Measurements from ENCODE around the gene IER3.

The IER3 gene

DNA sequence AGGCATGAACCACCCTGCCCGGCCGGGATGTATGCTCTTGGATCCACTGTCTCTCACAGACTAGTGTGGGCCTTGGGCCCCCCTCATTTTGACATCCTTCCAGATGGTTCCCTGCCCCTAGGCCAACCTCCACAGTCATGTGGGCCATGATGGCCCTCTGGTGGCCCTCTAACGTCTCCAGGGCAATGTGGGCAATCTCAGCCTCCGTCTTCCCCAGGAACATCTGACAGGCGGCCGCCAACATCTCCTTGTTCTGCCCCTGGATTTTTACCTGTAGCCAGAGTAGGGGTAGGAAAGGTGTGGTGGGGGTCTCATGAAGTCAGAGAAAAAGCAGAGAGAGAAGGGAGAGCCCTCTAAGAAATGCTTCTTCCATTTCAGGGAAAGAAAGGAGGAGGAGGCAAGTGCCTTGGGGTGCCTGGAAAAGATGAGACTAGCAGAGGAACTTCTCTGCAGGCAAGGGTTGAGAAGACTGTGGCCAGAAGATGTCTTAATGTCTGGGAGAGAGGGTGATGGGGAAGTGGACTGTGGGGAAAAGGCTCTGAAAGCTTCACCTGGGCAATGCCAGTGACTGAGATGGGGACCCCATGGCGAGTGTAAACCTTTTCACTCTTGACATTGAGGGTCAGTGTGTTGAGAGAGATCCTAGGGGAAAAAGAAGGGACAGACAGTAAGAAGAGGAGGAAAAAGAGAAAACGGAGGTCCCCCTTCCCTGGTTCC is 3.1 kb downstream of the IER3 start:
- peaks cover 27 to 50% of the 10 kb centered on the region in 2 experiments; a peak in 2 of 3 replicates for H3K36me3 ChIP-seq (ENCODE audit: control insufficient read depth in 2 of 2, insufficient read depth in 1 of 2, low read length in 2 of 2)
- TF ChIP-seq, protein P1, sequence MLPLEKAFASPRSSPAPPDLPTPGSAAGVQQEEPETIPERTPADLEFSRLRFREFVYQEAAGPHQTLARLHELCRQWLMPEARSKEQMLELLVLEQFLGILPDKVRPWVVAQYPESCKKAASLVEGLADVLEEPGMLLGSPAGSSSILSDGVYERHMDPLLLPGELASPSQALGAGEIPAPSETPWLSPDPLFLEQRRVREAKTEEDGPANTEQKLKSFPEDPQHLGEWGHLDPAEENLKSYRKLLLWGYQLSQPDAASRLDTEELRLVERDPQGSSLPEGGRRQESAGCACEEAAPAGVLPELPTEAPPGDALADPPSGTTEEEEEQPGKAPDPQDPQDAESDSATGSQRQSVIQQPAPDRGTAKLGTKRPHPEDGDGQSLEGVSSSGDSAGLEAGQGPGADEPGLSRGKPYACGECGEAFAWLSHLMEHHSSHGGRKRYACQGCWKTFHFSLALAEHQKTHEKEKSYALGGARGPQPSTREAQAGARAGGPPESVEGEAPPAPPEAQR (tag by site-specific recombination; IDR thresholded peaks at IDR 0.05), result no peak
- TF ChIP-seq, protein P2, sequence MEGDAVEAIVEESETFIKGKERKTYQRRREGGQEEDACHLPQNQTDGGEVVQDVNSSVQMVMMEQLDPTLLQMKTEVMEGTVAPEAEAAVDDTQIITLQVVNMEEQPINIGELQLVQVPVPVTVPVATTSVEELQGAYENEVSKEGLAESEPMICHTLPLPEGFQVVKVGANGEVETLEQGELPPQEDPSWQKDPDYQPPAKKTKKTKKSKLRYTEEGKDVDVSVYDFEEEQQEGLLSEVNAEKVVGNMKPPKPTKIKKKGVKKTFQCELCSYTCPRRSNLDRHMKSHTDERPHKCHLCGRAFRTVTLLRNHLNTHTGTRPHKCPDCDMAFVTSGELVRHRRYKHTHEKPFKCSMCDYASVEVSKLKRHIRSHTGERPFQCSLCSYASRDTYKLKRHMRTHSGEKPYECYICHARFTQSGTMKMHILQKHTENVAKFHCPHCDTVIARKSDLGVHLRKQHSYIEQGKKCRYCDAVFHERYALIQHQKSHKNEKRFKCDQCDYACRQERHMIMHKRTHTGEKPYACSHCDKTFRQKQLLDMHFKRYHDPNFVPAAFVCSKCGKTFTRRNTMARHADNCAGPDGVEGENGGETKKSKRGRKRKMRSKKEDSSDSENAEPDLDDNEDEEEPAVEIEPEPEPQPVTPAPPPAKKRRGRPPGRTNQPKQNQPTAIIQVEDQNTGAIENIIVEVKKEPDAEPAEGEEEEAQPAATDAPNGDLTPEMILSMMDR (tag by site-specific recombination; IDR thresholded peaks at IDR 0.05), result no peak
- TF ChIP-seq ZNF138 (tag by site-specific recombination; IDR thresholded peaks at IDR 0.05; ENCODE audit: borderline replicate concordance) (no peak), ZIC2 (tag by site-specific recombination; IDR thresholded peaks at IDR 0.05) (no peak), ZNF132 (tag by site-specific recombination; IDR thresholded peaks at IDR 0.05; ENCODE audit: borderline replicate concordance) (no peak)
- POLR2A ChIA-PET, result interaction anchor here (0.7 to 4.0 kb wide), 14 partner anchors 9 to 126 kb away, joined by 3 to 84 read pairs (median 8); partner anchors contain the start of gene MDC1

DNA sequence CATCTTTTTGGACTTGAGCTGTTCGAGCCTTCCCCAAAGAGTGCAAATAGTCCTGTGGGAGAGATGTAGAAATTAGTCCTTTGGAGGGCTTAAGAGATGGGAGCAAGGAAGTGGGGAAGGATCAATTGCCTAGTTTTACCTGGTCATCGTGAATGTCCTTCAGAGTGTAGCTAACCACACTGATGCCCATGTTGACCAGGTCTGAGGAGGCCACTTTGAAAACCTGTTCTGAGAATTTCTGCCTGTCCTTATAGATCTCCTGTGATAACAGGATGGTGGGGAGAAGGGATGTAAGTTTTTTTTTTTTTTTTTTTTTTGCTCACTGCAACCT is 3.8 kb downstream of the IER3 start:
- POLR2A ChIA-PET, result interaction anchor here (0.6 to 1.9 kb wide), 6 partner anchors 9 to 58 kb away, joined by 3 to 9 read pairs (median 6); no protein-coding TSS in a partner anchor
- TF ChIP-seq, protein P3, sequence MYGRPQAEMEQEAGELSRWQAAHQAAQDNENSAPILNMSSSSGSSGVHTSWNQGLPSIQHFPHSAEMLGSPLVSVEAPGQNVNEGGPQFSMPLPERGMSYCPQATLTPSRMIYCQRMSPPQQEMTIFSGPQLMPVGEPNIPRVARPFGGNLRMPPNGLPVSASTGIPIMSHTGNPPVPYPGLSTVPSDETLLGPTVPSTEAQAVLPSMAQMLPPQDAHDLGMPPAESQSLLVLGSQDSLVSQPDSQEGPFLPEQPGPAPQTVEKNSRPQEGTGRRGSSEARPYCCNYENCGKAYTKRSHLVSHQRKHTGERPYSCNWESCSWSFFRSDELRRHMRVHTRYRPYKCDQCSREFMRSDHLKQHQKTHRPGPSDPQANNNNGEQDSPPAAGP (tag by site-specific recombination; IDR thresholded peaks at IDR 0.05), result no peak
- TF ChIP-seq ZNF560 (tag by site-specific recombination; IDR thresholded peaks at IDR 0.05; ENCODE audit: borderline replicate concordance), result no peak
- no peak for TF ChIP-seq FEZF1 (tag by site-specific recombination; IDR thresholded peaks at IDR 0.05)
- no peak for TF ChIP-seq ZNF184 (tag by site-specific recombination; IDR thresholded peaks at IDR 0.05)
- no peak for TF ChIP-seq GLIS1 (tag by site-specific recombination; IDR thresholded peaks at IDR 0.05)
- no peak for TF ChIP-seq ZNF274 (IDR thresholded peaks at IDR 0.05; ENCODE audit: low read length)
- TF ChIP-seq ZNF274 (tag by site-specific recombination; IDR thresholded peaks at IDR 0.05; ENCODE audit: borderline replicate concordance), result no peak
- TF ChIP-seq, protein P4, sequence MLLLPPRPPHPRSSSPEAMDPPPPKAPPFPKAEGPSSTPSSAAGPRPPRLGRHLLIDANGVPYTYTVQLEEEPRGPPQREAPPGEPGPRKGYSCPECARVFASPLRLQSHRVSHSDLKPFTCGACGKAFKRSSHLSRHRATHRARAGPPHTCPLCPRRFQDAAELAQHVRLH (tag by site-specific recombination; IDR thresholded peaks at IDR 0.05), result no peak
- TF ChIP-seq, protein P5, sequence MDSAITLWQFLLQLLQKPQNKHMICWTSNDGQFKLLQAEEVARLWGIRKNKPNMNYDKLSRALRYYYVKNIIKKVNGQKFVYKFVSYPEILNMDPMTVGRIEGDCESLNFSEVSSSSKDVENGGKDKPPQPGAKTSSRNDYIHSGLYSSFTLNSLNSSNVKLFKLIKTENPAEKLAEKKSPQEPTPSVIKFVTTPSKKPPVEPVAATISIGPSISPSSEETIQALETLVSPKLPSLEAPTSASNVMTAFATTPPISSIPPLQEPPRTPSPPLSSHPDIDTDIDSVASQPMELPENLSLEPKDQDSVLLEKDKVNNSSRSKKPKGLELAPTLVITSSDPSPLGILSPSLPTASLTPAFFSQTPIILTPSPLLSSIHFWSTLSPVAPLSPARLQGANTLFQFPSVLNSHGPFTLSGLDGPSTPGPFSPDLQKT (IDR thresholded peaks at IDR 0.05; ENCODE audit: borderline replicate concordance, low read depth, low read length), result no peak
- no peak for TF ChIP-seq ZSCAN23 (tag by site-specific recombination; IDR thresholded peaks at IDR 0.05)
- no peak for TF ChIP-seq ZNF792 (tag by site-specific recombination; IDR thresholded peaks at IDR 0.05)
- TF ChIP-seq, protein P6, sequence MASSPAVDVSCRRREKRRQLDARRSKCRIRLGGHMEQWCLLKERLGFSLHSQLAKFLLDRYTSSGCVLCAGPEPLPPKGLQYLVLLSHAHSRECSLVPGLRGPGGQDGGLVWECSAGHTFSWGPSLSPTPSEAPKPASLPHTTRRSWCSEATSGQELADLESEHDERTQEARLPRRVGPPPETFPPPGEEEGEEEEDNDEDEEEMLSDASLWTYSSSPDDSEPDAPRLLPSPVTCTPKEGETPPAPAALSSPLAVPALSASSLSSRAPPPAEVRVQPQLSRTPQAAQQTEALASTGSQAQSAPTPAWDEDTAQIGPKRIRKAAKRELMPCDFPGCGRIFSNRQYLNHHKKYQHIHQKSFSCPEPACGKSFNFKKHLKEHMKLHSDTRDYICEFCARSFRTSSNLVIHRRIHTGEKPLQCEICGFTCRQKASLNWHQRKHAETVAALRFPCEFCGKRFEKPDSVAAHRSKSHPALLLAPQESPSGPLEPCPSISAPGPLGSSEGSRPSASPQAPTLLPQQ (tag by site-specific recombination; IDR thresholded peaks at IDR 0.05), result no peak
- TF ChIP-seq ZNF146 (tag by site-specific recombination; IDR thresholded peaks at IDR 0.05), result no peak
- TF ChIP-seq ZNF596 (tag by site-specific recombination; IDR thresholded peaks at IDR 0.05), result no peak
- no peak for TF ChIP-seq ZXDB (tag by site-specific recombination; IDR thresholded peaks at IDR 0.05)
- no peak for TF ChIP-seq ZBTB17 (tag by site-specific recombination; IDR thresholded peaks at IDR 0.05)
- H3K27ac ChIP-seq (ENCODE audit: extremely low read depth, low read depth, low read length), result no peak overlapping the region
- no peaks in the 10 kb centered on the region for H3K4me1 ChIP-seq (ENCODE audit: control insufficient read depth, insufficient read depth, low read length)
- peaks cover 33 to 57% of the 10 kb centered on the region in 2 experiments; a peak in 2 of 3 replicates for H3K36me3 ChIP-seq (ENCODE audit: control insufficient read depth in 2 of 2, insufficient read depth in 1 of 2, low read length in 2 of 2)
- no peaks in the 10 kb centered on the region for H3K9me3 ChIP-seq (ENCODE audit: control insufficient read depth, insufficient read depth, low read depth, low read length)
- no peak overlapping the region for H3K4me3 ChIP-seq (ENCODE audit: low read depth, low read length)
- CTCF ChIA-PET, result interaction anchor here (0.6 to 2.9 kb wide), 5 partner anchors 10 to 65 kb away, joined by 3 to 22 read pairs (median 7); no protein-coding TSS in a partner anchor

More for the DNA sequence above, 3.1 kb downstream of the IER3 start:
- CTCF ChIA-PET, result interaction anchor here (1.2 to 2.9 kb wide), 8 partner anchors 8 to 87 kb away, joined by 4 to 22 read pairs (median 6); no protein-coding TSS in a partner anchor
- Histone ChIP-seq H3K9me3 (ENCODE audit: control insufficient read depth, insufficient read depth, low read depth, low read length) (no peaks in the 10 kb centered on the region), H3K27ac (ENCODE audit: extremely low read depth, low read depth, low read length) (peak overlapping the region; percentile 94; the same call in 1 of the 2 replicates), H3K4me1 (ENCODE audit: control insufficient read depth, insufficient read depth, low read length) (no peaks in the 10 kb centered on the region), H3K4me3 (ENCODE audit: low read depth, low read length) (peak overlapping the region; percentile 67)
